Tibial nerve (tissue), 4 donors: ENCODE measurements around the gene PTTG1. TPM values are rescaled to one million over a fixed set of nuclear protein-coding genes. Genes with fewer than 3 reads are reported as not detected.

Experiments
- DNase-seq, 2 donors: peaks; one replicate each; pipeline ENCODE4 v3.0.0-alpha.2; 2019; ENCODE audit warnings: low spot score in 2 of 2
- H3K27ac ChIP-seq, 4 donors: fragments of 200-600 bp; sonication (generic) in 3 of 4; one replicate each; pipeline ENCODE4 v1.5.1; 2017 to 2019; ENCODE audit warnings: mild to moderate bottlenecking in 1 of 4
- H3K27me3 ChIP-seq, 2 donors: fragments of 200-600 bp; sonication (generic) in 1 of 2; one replicate each; pipeline versions ENCODE4 v1.5.1 to v1.6.0; 2017 to 2019
- H3K36me3 ChIP-seq, 3 donors: fragments of 200-600 bp; sonication (generic); one replicate each; pipeline ENCODE4 v1.5.1; 2018 to 2019
- H3K4me1 ChIP-seq, 4 donors: fragments of 200-600 bp; sonication (generic) in 3 of 4; one replicate each; pipeline ENCODE4 v1.5.1; 2017 to 2019
- H3K4me3 ChIP-seq, 4 donors: fragments of 200-600 bp; sonication (generic) in 3 of 4; one replicate each; pipeline ENCODE4 v1.5.1; 2017 to 2019; ENCODE audit warnings: mild to moderate bottlenecking in 1 of 4, moderate library complexity in 1 of 4
- H3K9me3 ChIP-seq, 4 donors: fragments of 200-600 bp; sonication (generic) in 3 of 4; one replicate each; pipeline ENCODE4 v1.5.1; 2017 to 2019
- CTCF ChIP-seq, 5 experiments: fragments of 200-600 bp in 3 of 5; fragments of 450-650 bp in 2 of 5; sonication (generic) in 3 of 5; IDR thresholded peaks; one replicate each; pipeline ENCODE4 v1.5.1; 2016 to 2019; ENCODE audit warnings: antibody characterized with exemption in 5 of 5, mild to moderate bottlenecking in 3 of 5, moderate library complexity in 2 of 5
- EP300 ChIP-seq, 2 donors: sonication (generic); formaldehyde crosslinking; IDR thresholded peaks; one replicate each; pipeline ENCODE4 v1.6.1; 2017; ENCODE audit warnings: antibody characterized with exemption in 2 of 2, mild to moderate bottlenecking in 1 of 2
- POLR2A ChIP-seq, 2 donors: fragments of 450-650 bp; IDR thresholded peaks; one replicate each; pipeline ENCODE4 v1.6.1; 2017; ENCODE audit warnings: antibody characterized with exemption in 2 of 2, mild to moderate bottlenecking in 2 of 2, moderate library complexity in 2 of 2
- WGBS, 2 donors: methylation state at CpG; one replicate each; pipeline ENCODE4 v1.1.5; 2018; 5-methylcytosine and 5-hydroxymethylcytosine counted together
- total RNA-seq, 4 donors: library from RNA; depleted of rRNA; stranded (reverse); fragments of >200 nt; gene quantifications; one replicate each; pipeline ENCODE4 v1.1.0, GENCODE V29; 2016

PTTG1 gene
- total RNA-seq, 4 donors from 2014 or later: 3.7 to 11.1 (median 6.8) TPM

- H3K4me3 ChIP-seq: no peak overlapping the region
- H3K9me3 ChIP-seq: no peaks in the 10 kb centered on the region
- peaks cover 0 to 19% (median under 1%) of the 10 kb centered on the region in 4 donors for H3K4me1 ChIP-seq
- 81 to 98% methylated on average over 6 of the region's 6 CpGs for WGBS, 2 donors
- no peak for TF ChIP-seq CTCF (IDR thresholded peaks at IDR 0.05)
- TF ChIP-seq EP300 (IDR thresholded peaks at IDR 0.05): no peak
- TF ChIP-seq POLR2A (IDR thresholded peaks at IDR 0.05): no peak
- no peaks in the 10 kb centered on the region for H3K27me3 ChIP-seq
- DNase-seq: no peak
- H3K27ac ChIP-seq: no peak overlapping the region
- H3K36me3 ChIP-seq: no peaks in the 10 kb centered on the region
Measured at GRCh38 chr5:160461378-160461777, 39.7 kb downstream of the PTTG1 start.

GRCh38 chr5:160462167-160462566, 40.5 kb downstream of the PTTG1 start:
- H3K9me3 ChIP-seq: no peaks in the 10 kb centered on the region
- 86% methylated on average over 2 of the region's 2 CpGs for WGBS, 2 donors
- peaks cover 0 to 18% (median 5%) of the 10 kb centered on the region in 4 donors for H3K4me1 ChIP-seq
- no peaks in the 10 kb centered on the region for H3K27me3 ChIP-seq
- H3K36me3 ChIP-seq: no peaks in the 10 kb centered on the region
- no peak overlapping the region for H3K4me3 ChIP-seq
- H3K27ac ChIP-seq: peak overlapping the region in 1 of 4 donors; percentile 50
- DNase-seq: no peak
- TF ChIP-seq EP300 (IDR thresholded peaks at IDR 0.05): no peak
- TF ChIP-seq CTCF (IDR thresholded peaks at IDR 0.05): no peak
- TF ChIP-seq POLR2A (IDR thresholded peaks at IDR 0.05): no peak

GRCh38 chr5:160463227-160463626, 41.6 kb downstream of the PTTG1 start:
- 88 to 92% methylated on average over 4 of the region's 4 CpGs for WGBS, 2 donors
- TF ChIP-seq CTCF (IDR thresholded peaks at IDR 0.05) (no peak), EP300 (IDR thresholded peaks at IDR 0.05) (no peak), POLR2A (IDR thresholded peaks at IDR 0.05) (no peak)

GRCh38 chr5:160463740-160464465, 42.2 kb downstream of the PTTG1 start:
- no peaks in the 10 kb centered on the region for H3K27me3 ChIP-seq
- peaks cover 0 to 25% (median 12%) of the 10 kb centered on the region in 4 donors for H3K4me1 ChIP-seq
- 68 to 73% methylated on average over 7 of the region's 7 CpGs for WGBS, 2 donors
- no peak for DNase-seq
- H3K36me3 ChIP-seq: no peaks in the 10 kb centered on the region
- H3K4me3 ChIP-seq: no peak overlapping the region
- no peaks in the 10 kb centered on the region for H3K9me3 ChIP-seq
- no peak overlapping the region for H3K27ac ChIP-seq
- TF ChIP-seq POLR2A (IDR thresholded peaks at IDR 0.05) (no peak), CTCF (IDR thresholded peaks at IDR 0.05) (no peak), EP300 (IDR thresholded peaks at IDR 0.05) (no peak)

More at GRCh38 chr5:160463227-160463626, 41.6 kb downstream of the PTTG1 start:
- Histone ChIP-seq H3K27ac (no peak overlapping the region), H3K36me3 (no peaks in the 10 kb centered on the region), H3K4me3 (no peak overlapping the region), H3K9me3 (no peaks in the 10 kb centered on the region), H3K27me3 (no peaks in the 10 kb centered on the region), H3K4me1 (peaks cover 0 to 23% (median 10%) of the 10 kb centered on the region in 4 donors)
- DNase-seq: no peak

GRCh38 chr5:160464466-160464797, 42.8 kb downstream of the PTTG1 start:
- Histone ChIP-seq H3K9me3 (no peaks in the 10 kb centered on the region), H3K36me3 (no peaks in the 10 kb centered on the region), H3K4me3 (no peak overlapping the region), H3K4me1 (peaks cover 0 to 25% (median 12%) of the 10 kb centered on the region in 4 donors), H3K27ac (no peak overlapping the region), H3K27me3 (no peaks in the 10 kb centered on the region)
- no peak for TF ChIP-seq EP300 (IDR thresholded peaks at IDR 0.05)
- TF ChIP-seq POLR2A (IDR thresholded peaks at IDR 0.05): no peak
- no peak for TF ChIP-seq CTCF (IDR thresholded peaks at IDR 0.05)
- 61 to 67% methylated on average over 4 of the region's 4 CpGs for WGBS, 2 donors
- DNase-seq: no peak
